WTC11 (cell line): ENCODE measurements around the gene RHBDD3. TPM values are rescaled to one million over a fixed set of nuclear protein-coding genes. Genes with fewer than 3 reads are reported as not detected.

Experiments
- AFF4 ChIP-seq: sonication (generic); formaldehyde crosslinking; IDR thresholded peaks from 2 replicates; pipeline ENCODE4 v1.8.1; 2023; ENCODE audit warnings: mild to moderate bottlenecking, missing genetic modification reagents, borderline replicate concordance
- ATF2 ChIP-seq: sonication (generic); formaldehyde crosslinking; IDR thresholded peaks from 2 replicates; pipeline ENCODE4 v1.8.1; 2022; ENCODE audit warnings: low read depth, missing genetic modification reagents, borderline replicate concordance
- CDX4 ChIP-seq: fragments of 250-450 bp; sonication (Bioruptor Pico); IDR thresholded peaks from 2 replicates; pipeline ENCODE4 v1.9.0; 2021; ENCODE audit warnings: moderate library complexity, mild to moderate bottlenecking, inconsistent platforms, borderline replicate concordance
- CREB1 ChIP-seq: sonication (generic); formaldehyde crosslinking; IDR thresholded peaks from 2 replicates; pipeline ENCODE4 v1.8.0; 2023; ENCODE audit warnings: mild to moderate bottlenecking, missing genetic modification reagents
- E2F5 ChIP-seq: sonication (generic); formaldehyde crosslinking; IDR thresholded peaks from 2 replicates; pipeline ENCODE4 v1.8.1; 2022; ENCODE audit warnings: mild to moderate bottlenecking, moderate library complexity, missing genetic modification reagents
- ESRRA ChIP-seq: sonication (generic); formaldehyde crosslinking; IDR thresholded peaks from 2 replicates; pipeline ENCODE4 v1.8.1; 2022; ENCODE audit warnings: mild to moderate bottlenecking, missing genetic modification reagents, borderline replicate concordance
- FOXJ3 ChIP-seq: sonication (generic); formaldehyde crosslinking; IDR thresholded peaks from 2 replicates; pipeline ENCODE4 v1.9.0; 2021; ENCODE audit warnings: missing genetic modification reagents, mild to moderate bottlenecking, borderline replicate concordance
- GABPB1 ChIP-seq: sonication (generic); formaldehyde crosslinking; IDR thresholded peaks from 2 replicates; pipeline ENCODE4 v1.8.1; 2023; ENCODE audit warnings: mild to moderate bottlenecking, missing genetic modification reagents
- GTF2I ChIP-seq: fragments of 250-450 bp; sonication (Bioruptor Pico); conservative IDR thresholded peaks from 2 replicates; pipeline ENCODE4 v1.4.0; 2021; ENCODE audit warnings: mild to moderate bottlenecking
- KAT7 ChIP-seq: sonication (generic); formaldehyde crosslinking; IDR thresholded peaks from 2 replicates; pipeline ENCODE4 v1.8.1; 2023; ENCODE audit warnings: missing genetic modification reagents, mild to moderate bottlenecking, borderline replicate concordance
- MXD4 ChIP-seq: fragments of 250-450 bp; sonication (Bioruptor Pico); IDR thresholded peaks from 2 replicates; pipeline ENCODE4 v1.8.0; 2021; ENCODE audit warnings: mild to moderate bottlenecking, moderate library complexity, borderline replicate concordance
- MYBL2 ChIP-seq: sonication (generic); formaldehyde crosslinking; IDR thresholded peaks from 2 replicates; pipeline ENCODE4 v1.8.1; 2023; ENCODE audit warnings: mild to moderate bottlenecking, moderate library complexity, missing genetic modification reagents
- NFATC4 ChIP-seq: fragments of 250-450 bp; sonication (Bioruptor Pico); IDR thresholded peaks from 2 replicates; pipeline ENCODE4 v1.9.0; 2021; ENCODE audit warnings: mild to moderate bottlenecking
- NFYB ChIP-seq: sonication (generic); formaldehyde crosslinking; conservative IDR thresholded peaks from 2 replicates; pipeline ENCODE4 v1.8.0; 2022; ENCODE audit warnings: low read depth, missing genetic modification reagents
- TCF7 ChIP-seq: sonication (generic); formaldehyde crosslinking; IDR thresholded peaks from 2 replicates; pipeline ENCODE4 v1.8.0; 2022; ENCODE audit warnings: mild to moderate bottlenecking, low read depth, missing genetic modification reagents, moderate library complexity
- TEAD1 ChIP-seq: sonication (generic); formaldehyde crosslinking; IDR thresholded peaks from 2 replicates; pipeline ENCODE4 v1.8.0; 2022; ENCODE audit warnings: mild to moderate bottlenecking, missing genetic modification reagents
- USF1 ChIP-seq: sonication (generic); formaldehyde crosslinking; IDR thresholded peaks from 2 replicates; pipeline ENCODE4 v1.8.0; 2022; ENCODE audit warnings: mild to moderate bottlenecking, missing genetic modification reagents
- USF2 ChIP-seq: sonication (generic); formaldehyde crosslinking; IDR thresholded peaks from 2 replicates; pipeline ENCODE4 v1.8.1; 2023; ENCODE audit warnings: mild to moderate bottlenecking, missing genetic modification reagents, moderate library complexity
- ZNF263 ChIP-seq: sonication (generic); formaldehyde crosslinking; IDR thresholded peaks from 2 replicates; pipeline ENCODE4 v1.8.1; 2022; ENCODE audit warnings: low read depth, mild to moderate bottlenecking, moderate library complexity, missing genetic modification reagents
- ZNF317 ChIP-seq: sonication (generic); formaldehyde crosslinking; IDR thresholded peaks from 2 replicates; pipeline ENCODE4 v1.8.1; 2023; ENCODE audit warnings: low read depth, mild to moderate bottlenecking, moderate library complexity, missing genetic modification reagents, borderline replicate concordance
- ZNF423 ChIP-seq: fragments of 250-450 bp; sonication (Bioruptor Pico); IDR thresholded peaks from 2 replicates; pipeline ENCODE4 v2.1.2; 2022; ENCODE audit warnings: mild to moderate bottlenecking, moderate library complexity
- ZNF425 ChIP-seq: fragments of 250-450 bp; sonication (Bioruptor Pico); conservative IDR thresholded peaks from 2 replicates; pipeline ENCODE4 v1.9.0; 2021; ENCODE audit warnings: mild to moderate bottlenecking
- ZNF671 ChIP-seq: fragments of 250-450 bp; sonication (Bioruptor Pico); IDR thresholded peaks from 2 replicates; pipeline ENCODE4 v1.8.0; 2021; ENCODE audit warnings: mild to moderate bottlenecking
- ZSCAN18 ChIP-seq: fragments of 250-450 bp; sonication (Bioruptor Pico); IDR thresholded peaks from 2 replicates; pipeline ENCODE4 v2.1.2; 2022; ENCODE audit warnings: mild to moderate bottlenecking, moderate library complexity
- total RNA-seq: library from RNA; stranded (reverse); gene quantifications from 3 replicates; pipeline ENCODE4 v1.2.3, GENCODE V29; 2021

Gene RHBDD3
- total RNA-seq, 1 experiment from 2014 or later: 77.9 TPM

- no peak for TF ChIP-seq ZSCAN18 (CRISPR knock-in tag)
- TF ChIP-seq TCF7 (CRISPR knock-in tag): peak; percentile 90
- TF ChIP-seq TEAD1 (CRISPR knock-in tag): peak; percentile 99
- peak; percentile 96 for TF ChIP-seq CREB1 (CRISPR knock-in tag)
- TF ChIP-seq NFATC4 (CRISPR knock-in tag): no peak
- TF ChIP-seq ZNF263 (CRISPR knock-in tag): peak; percentile 53; the same call in 1 of the 2 replicates
- TF ChIP-seq USF1 (CRISPR knock-in tag): peak; percentile 96
- TF ChIP-seq ZNF317 (CRISPR knock-in tag): peak; percentile 47; the same call in 1 of the 2 replicates
- peak; percentile 80; the same call in 1 of the 2 replicates for TF ChIP-seq KAT7 (CRISPR knock-in tag)
- TF ChIP-seq ZNF423: no peak
- no peak for TF ChIP-seq ZNF671 (CRISPR knock-in tag)
- TF ChIP-seq ZNF425 (CRISPR knock-in tag): no peak
- no peak for TF ChIP-seq GABPB1 (CRISPR knock-in tag)
- TF ChIP-seq CDX4 (CRISPR knock-in tag): no peak
- peak; percentile 88; the same call in 1 of the 2 replicates for TF ChIP-seq AFF4
- peak; percentile 98 for TF ChIP-seq ESRRA (CRISPR knock-in tag)
- TF ChIP-seq ATF2 (CRISPR knock-in tag): peak; percentile 76; the same call in 1 of the 2 replicates
- TF ChIP-seq MYBL2 (CRISPR knock-in tag): peak; percentile 97
- TF ChIP-seq USF2 (CRISPR knock-in tag): peak; percentile 95
- TF ChIP-seq MXD4 (CRISPR knock-in tag): no peak
- no peak for TF ChIP-seq FOXJ3
- no peak for TF ChIP-seq GTF2I (CRISPR knock-in tag)
- peak; percentile 61 for TF ChIP-seq NFYB
- peak; percentile 97 for TF ChIP-seq E2F5 (CRISPR knock-in tag)
Measured at GRCh38 chr22:29313126-29313575, 45.4 kb upstream of the RHBDD3 start (continued).
